Gastrocnemius medialis (tissue), 4 donors: ENCODE measurements around the gene MLXIPL. TPM values are rescaled to one million over a fixed set of nuclear protein-coding genes. Genes with fewer than 3 reads are reported as not detected.
A peak's percentile ranks its signal among the peaks of the same experiment; 100 is the strongest.
"Not testable (repeated sequence)": the region's sequence is repeated elsewhere in the genome, so short reads cannot be mapped to it uniquely, and the experiment has no call there.

ENCODE experiments used
- ATAC-seq, 2 donors: fragments of 150-250 bp; one replicate each; pipeline ENCODE4 v1.9.1; 2016
- DNase-seq, 2 donors: peaks; one replicate each; pipeline ENCODE4 v3.0.0-alpha.2; 2019
- H3K27ac ChIP-seq, 4 donors: fragments of 200-600 bp; sonication (generic); 1 replicate in 1 of 4; 2 replicates in 3 of 4; pipeline ENCODE4 v1.5.1; 2016 to 2018; ENCODE audit warnings: mild to moderate bottlenecking in 2 of 4, moderate library complexity in 1 of 4
- H3K27me3 ChIP-seq, 3 donors: fragments of 200-600 bp; sonication (generic) in 2 of 3; 1 replicate in 1 of 3; 2 replicates in 2 of 3; pipeline versions ENCODE4 v1.5.1 to v1.6.0; 2016 to 2019; ENCODE audit warnings: mild to moderate bottlenecking in 1 of 3, moderate library complexity in 1 of 3
- H3K36me3 ChIP-seq, 2 donors: fragments of 200-600 bp; sonication (generic) in 1 of 2; one replicate each; pipeline ENCODE4 v1.5.1; 2017 to 2018
- H3K4me1 ChIP-seq, 2 donors: fragments of 200-600 bp; sonication (generic) in 1 of 2; one replicate each; pipeline ENCODE4 v1.5.1; 2016 to 2017; ENCODE audit warnings: mild to moderate bottlenecking in 2 of 2
- H3K4me3 ChIP-seq, 4 donors: fragments of 200-600 bp; sonication (generic) in 3 of 4; 1 replicate in 1 of 4; 2 replicates in 3 of 4; pipeline ENCODE4 v1.5.1; 2016 to 2019; ENCODE audit warnings: mild to moderate bottlenecking in 2 of 4
- H3K9me3 ChIP-seq, 3 donors: fragments of 200-600 bp; sonication (generic) in 2 of 3; 1 replicate in 1 of 3; 2 replicates in 2 of 3; pipeline ENCODE4 v1.5.1; 2016 to 2019
- CTCF ChIP-seq, 5 experiments: fragments of 450-650 bp in 3 of 5; fragments of 200-600 bp in 2 of 5; sonication (generic) in 2 of 5; IDR thresholded peaks in 4 of 5; conservative IDR thresholded peaks in 1 of 5; 1 replicate in 4 of 5; 2 replicates in 1 of 5; pipeline ENCODE4 v1.5.1; 2016 to 2019; ENCODE audit warnings: antibody characterized with exemption in 5 of 5, mild to moderate bottlenecking in 3 of 5, moderate library complexity in 3 of 5
- POLR2A ChIP-seq, 2 donors: fragments of 450-650 bp; IDR thresholded peaks; one replicate each; pipeline ENCODE4 v1.6.1; 2017; ENCODE audit warnings: antibody characterized with exemption in 2 of 2, mild to moderate bottlenecking in 2 of 2, moderate library complexity in 2 of 2
- in situ Hi-C, 4 donors: fragments of 200-750 bp; cut with MboI; loops; one replicate each; pipeline versions ENCODE4 v1.15.0 to v1.8.0; 2017; ENCODE audit warnings: low sequenced_read_pairs in 4 of 4
- intact Hi-C: fragments of 100-400 bp; cut with DNase I; formaldehyde crosslinking; loops from one replicate; pipeline ENCODE4 v1.15.1; 2023; ENCODE audit warnings: low total_unique reads
- total RNA-seq, 4 donors: library from RNA; depleted of rRNA; stranded (reverse); fragments of >200 nt; gene quantifications; one replicate each; pipeline versions ENCODE4 v1.1.0 to v1.2.3, GENCODE V29; 2016

Gene MLXIPL
- total RNA-seq, 4 donors from 2014 or later: 7.6 to 107 (median 29.2) TPM

GRCh38 chr7:73593207-73594045, 30.9 kb downstream of the MLXIPL start:
- intact Hi-C loops: no loop called here
- Histone ChIP-seq H3K4me1 (no peaks in the 10 kb centered on the region), H3K9me3 (no peaks in the 10 kb centered on the region), H3K4me3 (no peak overlapping the region), H3K36me3 (peaks cover 0 to 4% of the 10 kb centered on the region in 2 donors), H3K27me3 (no peaks in the 10 kb centered on the region), H3K27ac (no peak overlapping the region)
- no peak for TF ChIP-seq CTCF (IDR thresholded peaks at IDR 0.05 in 4 of 5, conservative IDR thresholded peaks at IDR 0.05 in 1 of 5)
- no peak for TF ChIP-seq POLR2A (IDR thresholded peaks at IDR 0.05)
- ATAC-seq (peak in 1 of 2 donors; percentile 11), DNase-seq (no peak)
- in situ Hi-C loops: no loop called here

- intact Hi-C loops: no loop called here
- in situ Hi-C loops: no loop called here
- Histone ChIP-seq H3K4me3 (no peak overlapping the region), H3K27me3 (no peaks in the 10 kb centered on the region), H3K9me3 (no peaks in the 10 kb centered on the region), H3K4me1 (peaks cover 3 to 5% of the 10 kb centered on the region in 2 donors), H3K27ac (no peak overlapping the region), H3K36me3 (no peaks in the 10 kb centered on the region)
- DNase-seq (no peak), ATAC-seq (no peak)
- TF ChIP-seq CTCF (IDR thresholded peaks at IDR 0.05 in 4 of 5, conservative IDR thresholded peaks at IDR 0.05 in 1 of 5) (no peak), POLR2A (IDR thresholded peaks at IDR 0.05) (no peak)
Measured at GRCh38 chr7:73586911-73587310, 37.4 kb downstream of the MLXIPL start.

- no peak overlapping the region for H3K27ac ChIP-seq
- TF ChIP-seq CTCF (IDR thresholded peaks at IDR 0.05 in 4 of 5, conservative IDR thresholded peaks at IDR 0.05 in 1 of 5) (no peak), POLR2A (IDR thresholded peaks at IDR 0.05) (no peak)
- in situ Hi-C loops: no loop called here
- peaks cover 3 to 5% of the 10 kb centered on the region in 2 donors for H3K4me1 ChIP-seq
- no peaks in the 10 kb centered on the region for H3K36me3 ChIP-seq
- ATAC-seq (peak in 1 of 2 donors; percentile 5), DNase-seq (no peak)
- no peak overlapping the region for H3K4me3 ChIP-seq
- H3K9me3 ChIP-seq: no peaks in the 10 kb centered on the region
- intact Hi-C loops: no loop called here
- H3K27me3 ChIP-seq: no peaks in the 10 kb centered on the region
Measured at GRCh38 chr7:73585196-73585595, 39.1 kb downstream of the MLXIPL start.

- Histone ChIP-seq H3K27me3 (no peaks in the 10 kb centered on the region), H3K9me3 (no peaks in the 10 kb centered on the region), H3K4me1 (peaks cover 1 to 9% of the 10 kb centered on the region in 2 donors), H3K27ac (no peak overlapping the region), H3K4me3 (no peak overlapping the region), H3K36me3 (no peaks in the 10 kb centered on the region)
- ATAC-seq: no peak
- no peak for TF ChIP-seq CTCF (IDR thresholded peaks at IDR 0.05 in 4 of 5, conservative IDR thresholded peaks at IDR 0.05 in 1 of 5)
- TF ChIP-seq POLR2A (IDR thresholded peaks at IDR 0.05): no peak
- intact Hi-C loops (no loop called here), in situ Hi-C loops (no loop called here)
- no peak for DNase-seq
Measured at GRCh38 chr7:73582664-73583202, 41.6 kb downstream of the MLXIPL start.

GRCh38 chr7:73581006-73581405, 43.3 kb downstream of the MLXIPL start:
- H3K9me3 ChIP-seq, intact Hi-C loops, H3K4me3 ChIP-seq, H3K27ac ChIP-seq, in situ Hi-C loops, H3K27me3 ChIP-seq, DNase-seq, ATAC-seq, H3K36me3 ChIP-seq: not testable (repeated sequence)
- H3K4me1 ChIP-seq: peaks cover 13 to 18% of the 10 kb centered on the region in 2 donors
